Measurements from ENCODE around the gene SELENOI. TPM values are rescaled to one million over a fixed set of nuclear protein-coding genes. Genes with fewer than 3 reads are reported as not detected.

SELENOI gene
- total and polyA plus RNA-seq, 2 experiments from 2014 or later = 8.4 to 67.8 TPM

DNA sequence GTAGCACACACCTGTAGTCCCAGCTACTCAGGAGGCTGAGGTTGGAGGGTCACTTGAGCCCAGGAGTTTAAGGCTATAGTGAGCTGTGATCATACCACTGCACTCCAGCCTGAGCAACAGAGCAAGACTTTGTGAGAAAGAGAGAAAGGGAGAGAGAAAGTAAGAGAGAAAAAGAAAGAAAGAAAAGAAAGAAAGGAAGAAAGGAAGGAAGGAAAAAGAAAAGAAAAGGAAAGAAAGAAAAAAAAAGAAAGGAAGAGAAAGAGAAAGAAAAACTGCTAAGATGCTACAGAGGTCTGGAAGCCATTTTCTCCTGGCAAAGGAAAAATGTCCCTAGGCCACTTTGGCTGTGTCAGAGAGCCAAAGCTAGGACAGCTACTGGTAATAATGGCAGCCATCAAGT is 86.4 kb downstream of the SELENOI start:
- Histone ChIP-seq H2AFZ (peak overlapping the region; percentile 56; the same call in 1 of the 2 replicates), H3K27me3 (ENCODE audit: insufficient read depth) (no peaks in the 10 kb centered on the region), H3K4me3 (no peak overlapping the region), H3K4me1 (ENCODE audit: insufficient read depth) (no peaks in the 10 kb centered on the region), H3F3A (replicated peaks; ENCODE audit: low read depth) (no peaks in the 10 kb centered on the region), H3K79me2 (replicated peaks; ENCODE audit: insufficient read depth) (no peaks in the 10 kb centered on the region), H3K36me3 (ENCODE audit: insufficient read depth) (no peaks in the 10 kb centered on the region), H4K20me1 (replicated peaks; ENCODE audit: insufficient read depth) (no peaks in the 10 kb centered on the region; the same call in 1 of the 2 replicates), H3K9me2 (ENCODE audit: insufficient read depth) (no peaks in the 10 kb centered on the region; the same call in 1 of the 2 replicates), H3K4me2 (no peak overlapping the region), H3K27ac (ENCODE audit: low read depth) (no peak overlapping the region)
- Mint-ChIP-seq H3K27ac (no peak overlapping the region), H3K4me3 (no peak overlapping the region), H3K4me1 (no peaks in the 10 kb centered on the region), H3K36me3 (ENCODE audit: low read depth) (no peaks in the 10 kb centered on the region), H3K9me3 (no peaks in the 10 kb centered on the region; the same call in 2 of the 3 replicates), H3K27me3 (ENCODE audit: insufficient read depth, low read depth, poor library complexity) (peaks cover 8% of the 10 kb centered on the region)
- no peak for ATAC-seq
- TF ChIP-seq, protein P1, sequence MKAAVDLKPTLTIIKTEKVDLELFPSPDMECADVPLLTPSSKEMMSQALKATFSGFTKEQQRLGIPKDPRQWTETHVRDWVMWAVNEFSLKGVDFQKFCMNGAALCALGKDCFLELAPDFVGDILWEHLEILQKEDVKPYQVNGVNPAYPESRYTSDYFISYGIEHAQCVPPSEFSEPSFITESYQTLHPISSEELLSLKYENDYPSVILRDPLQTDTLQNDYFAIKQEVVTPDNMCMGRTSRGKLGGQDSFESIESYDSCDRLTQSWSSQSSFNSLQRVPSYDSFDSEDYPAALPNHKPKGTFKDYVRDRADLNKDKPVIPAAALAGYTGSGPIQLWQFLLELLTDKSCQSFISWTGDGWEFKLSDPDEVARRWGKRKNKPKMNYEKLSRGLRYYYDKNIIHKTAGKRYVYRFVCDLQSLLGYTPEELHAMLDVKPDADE (IDR thresholded peaks at IDR 0.05) = no peak
- DNase-seq (ENCODE audit: low spot score) = no peak

DNA sequence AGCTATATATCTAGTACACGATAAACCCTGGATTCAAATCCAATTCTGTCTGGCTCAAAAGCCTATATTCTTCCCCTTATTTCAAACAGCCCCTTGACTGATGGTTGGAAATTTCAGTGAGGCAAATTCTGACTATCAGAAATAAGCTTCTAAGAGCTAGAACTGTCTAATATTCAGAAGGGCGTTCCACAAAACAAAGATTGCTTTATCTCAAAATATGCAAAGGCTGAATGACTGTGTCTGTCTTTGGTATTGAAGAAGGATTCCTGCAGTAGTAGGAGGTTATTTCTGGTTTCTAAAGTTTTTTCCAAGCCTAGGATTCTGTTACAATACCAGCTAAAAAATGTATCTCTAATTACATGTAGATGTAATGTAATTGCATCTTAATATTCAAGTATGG is 86.9 kb downstream of the SELENOI start:
- no peak overlapping the region for H3K27ac Mint-ChIP-seq
- no peak overlapping the region for H3K4me3 Mint-ChIP-seq
- no peaks in the 10 kb centered on the region for H3F3A ChIP-seq (replicated peaks; ENCODE audit: low read depth)
- no peaks in the 10 kb centered on the region; the same call in 1 of the 2 replicates for H3K9me2 ChIP-seq (ENCODE audit: insufficient read depth)
- no peaks in the 10 kb centered on the region; the same call in 2 of the 3 replicates for H3K9me3 Mint-ChIP-seq
- H3K27me3 ChIP-seq (ENCODE audit: insufficient read depth) = no peaks in the 10 kb centered on the region
- no peaks in the 10 kb centered on the region for H3K4me1 Mint-ChIP-seq
- H3K27ac ChIP-seq (ENCODE audit: low read depth) = no peak overlapping the region
- no peak overlapping the region for H3K4me3 ChIP-seq
- peaks cover 8% of the 10 kb centered on the region for H3K27me3 Mint-ChIP-seq (ENCODE audit: insufficient read depth, low read depth, poor library complexity)
- H3K4me1 ChIP-seq (ENCODE audit: insufficient read depth) = no peaks in the 10 kb centered on the region
- no peaks in the 10 kb centered on the region for H3K79me2 ChIP-seq (replicated peaks; ENCODE audit: insufficient read depth)
- no peaks in the 10 kb centered on the region for H3K36me3 ChIP-seq (ENCODE audit: insufficient read depth)
- no peaks in the 10 kb centered on the region for H3K36me3 Mint-ChIP-seq (ENCODE audit: low read depth)
- H2AFZ ChIP-seq = no peak overlapping the region
- DNase-seq (ENCODE audit: low spot score) (no peak), ATAC-seq (no peak)
- H3K4me2 ChIP-seq = no peak overlapping the region
- no peaks in the 10 kb centered on the region; the same call in 1 of the 2 replicates for H4K20me1 ChIP-seq (replicated peaks; ENCODE audit: insufficient read depth)
- no peak for TF ChIP-seq NANOG (IDR thresholded peaks at IDR 0.05; ENCODE audit: borderline replicate concordance)
- TF ChIP-seq, protein P2, sequence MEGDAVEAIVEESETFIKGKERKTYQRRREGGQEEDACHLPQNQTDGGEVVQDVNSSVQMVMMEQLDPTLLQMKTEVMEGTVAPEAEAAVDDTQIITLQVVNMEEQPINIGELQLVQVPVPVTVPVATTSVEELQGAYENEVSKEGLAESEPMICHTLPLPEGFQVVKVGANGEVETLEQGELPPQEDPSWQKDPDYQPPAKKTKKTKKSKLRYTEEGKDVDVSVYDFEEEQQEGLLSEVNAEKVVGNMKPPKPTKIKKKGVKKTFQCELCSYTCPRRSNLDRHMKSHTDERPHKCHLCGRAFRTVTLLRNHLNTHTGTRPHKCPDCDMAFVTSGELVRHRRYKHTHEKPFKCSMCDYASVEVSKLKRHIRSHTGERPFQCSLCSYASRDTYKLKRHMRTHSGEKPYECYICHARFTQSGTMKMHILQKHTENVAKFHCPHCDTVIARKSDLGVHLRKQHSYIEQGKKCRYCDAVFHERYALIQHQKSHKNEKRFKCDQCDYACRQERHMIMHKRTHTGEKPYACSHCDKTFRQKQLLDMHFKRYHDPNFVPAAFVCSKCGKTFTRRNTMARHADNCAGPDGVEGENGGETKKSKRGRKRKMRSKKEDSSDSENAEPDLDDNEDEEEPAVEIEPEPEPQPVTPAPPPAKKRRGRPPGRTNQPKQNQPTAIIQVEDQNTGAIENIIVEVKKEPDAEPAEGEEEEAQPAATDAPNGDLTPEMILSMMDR (conservative IDR thresholded peaks at IDR 0.05; ENCODE audit: low read depth in 2 of 2) = no peak
- TF ChIP-seq POLR2AphosphoS5 (IDR thresholded peaks at IDR 0.05; ENCODE audit: low read depth) = no peak
- TF ChIP-seq, protein P1 (IDR thresholded peaks at IDR 0.05) = no peak
- no peak for TF ChIP-seq JUNB (IDR thresholded peaks at IDR 0.05; ENCODE audit: unreplicated experiment)
- no peak for TF ChIP-seq ZNF331 (CRISPR knock-in tag; IDR thresholded peaks at IDR 0.05; ENCODE audit: low read depth)
- TF ChIP-seq EZH2phosphoT487 (IDR thresholded peaks at IDR 0.05; ENCODE audit: unreplicated experiment) = no peak
- no peak for TF ChIP-seq EZH2 (IDR thresholded peaks at IDR 0.05; ENCODE audit: low read depth, unreplicated experiment)
- TF ChIP-seq ZNF114 (CRISPR knock-in tag; IDR thresholded peaks at IDR 0.05) = no peak
- no peak for TF ChIP-seq STAT1 (IDR thresholded peaks at IDR 0.05; ENCODE audit: unreplicated experiment)
- TF ChIP-seq CREB1 (CRISPR knock-in tag; IDR thresholded peaks at IDR 0.05; ENCODE audit: low read depth) = no peak
- TF ChIP-seq, protein P3, sequence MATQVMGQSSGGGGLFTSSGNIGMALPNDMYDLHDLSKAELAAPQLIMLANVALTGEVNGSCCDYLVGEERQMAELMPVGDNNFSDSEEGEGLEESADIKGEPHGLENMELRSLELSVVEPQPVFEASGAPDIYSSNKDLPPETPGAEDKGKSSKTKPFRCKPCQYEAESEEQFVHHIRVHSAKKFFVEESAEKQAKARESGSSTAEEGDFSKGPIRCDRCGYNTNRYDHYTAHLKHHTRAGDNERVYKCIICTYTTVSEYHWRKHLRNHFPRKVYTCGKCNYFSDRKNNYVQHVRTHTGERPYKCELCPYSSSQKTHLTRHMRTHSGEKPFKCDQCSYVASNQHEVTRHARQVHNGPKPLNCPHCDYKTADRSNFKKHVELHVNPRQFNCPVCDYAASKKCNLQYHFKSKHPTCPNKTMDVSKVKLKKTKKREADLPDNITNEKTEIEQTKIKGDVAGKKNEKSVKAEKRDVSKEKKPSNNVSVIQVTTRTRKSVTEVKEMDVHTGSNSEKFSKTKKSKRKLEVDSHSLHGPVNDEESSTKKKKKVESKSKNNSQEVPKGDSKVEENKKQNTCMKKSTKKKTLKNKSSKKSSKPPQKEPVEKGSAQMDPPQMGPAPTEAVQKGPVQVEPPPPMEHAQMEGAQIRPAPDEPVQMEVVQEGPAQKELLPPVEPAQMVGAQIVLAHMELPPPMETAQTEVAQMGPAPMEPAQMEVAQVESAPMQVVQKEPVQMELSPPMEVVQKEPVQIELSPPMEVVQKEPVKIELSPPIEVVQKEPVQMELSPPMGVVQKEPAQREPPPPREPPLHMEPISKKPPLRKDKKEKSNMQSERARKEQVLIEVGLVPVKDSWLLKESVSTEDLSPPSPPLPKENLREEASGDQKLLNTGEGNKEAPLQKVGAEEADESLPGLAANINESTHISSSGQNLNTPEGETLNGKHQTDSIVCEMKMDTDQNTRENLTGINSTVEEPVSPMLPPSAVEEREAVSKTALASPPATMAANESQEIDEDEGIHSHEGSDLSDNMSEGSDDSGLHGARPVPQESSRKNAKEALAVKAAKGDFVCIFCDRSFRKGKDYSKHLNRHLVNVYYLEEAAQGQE (IDR thresholded peaks at IDR 0.05; ENCODE audit: unreplicated experiment) = no peak
